Measurements from ENCODE around the gene ZNF148. TPM values are rescaled to one million over a fixed set of nuclear protein-coding genes. Genes with fewer than 3 reads are reported as not detected.

The ZNF148 gene
- total RNA-seq, 1 donor = 25.9 TPM

DNA sequence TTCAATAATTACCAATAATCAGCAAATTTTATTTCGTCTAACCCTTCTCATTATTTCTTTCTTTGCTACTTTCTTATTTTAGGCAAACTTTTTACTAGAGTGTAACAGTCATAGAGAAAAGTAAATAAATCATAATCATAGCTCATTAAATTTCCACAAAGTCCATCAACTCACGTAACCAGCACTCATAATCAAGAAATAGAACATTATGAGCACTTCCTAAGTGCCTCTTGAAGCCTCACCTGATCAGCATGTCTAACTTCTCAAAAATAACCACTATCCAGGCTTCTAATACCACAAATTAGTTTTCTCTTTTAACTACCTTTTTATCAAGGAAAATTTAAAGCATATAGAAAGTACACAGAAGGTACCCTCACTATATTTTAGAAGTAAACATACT is 124.2 kb downstream of the ZNF148 start:
- H3K4me3 ChIP-seq (ENCODE audit: low read length) = no peak overlapping the region
- H3K27me3 ChIP-seq (ENCODE audit: insufficient read depth, low read length) = no peaks in the 10 kb centered on the region
- no peaks in the 10 kb centered on the region for H3K4me1 ChIP-seq (ENCODE audit: insufficient read depth, low read length)
- no peaks in the 10 kb centered on the region for H3K9me3 ChIP-seq (ENCODE audit: low read depth, low read length)

DNA sequence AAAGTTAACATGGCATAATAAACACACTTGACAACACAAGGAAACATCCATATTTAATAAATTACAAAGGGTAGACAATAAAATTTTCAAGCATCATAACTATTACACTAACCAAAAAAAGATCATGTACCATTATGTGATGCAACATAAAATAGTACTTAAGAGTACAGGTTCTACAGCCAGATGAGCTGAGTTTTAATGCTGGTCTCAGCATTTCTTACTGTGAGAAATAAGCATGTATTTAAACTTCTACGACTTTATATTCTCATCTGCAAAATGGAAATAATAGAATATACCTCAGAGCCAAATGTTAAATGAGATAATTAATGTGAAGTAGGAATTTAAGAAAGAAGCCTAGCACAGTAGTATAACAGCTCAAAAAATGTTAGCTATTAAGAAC is 128.9 kb downstream of the ZNF148 start:
- Histone ChIP-seq H3K9me3 (ENCODE audit: low read depth, low read length) (no peaks in the 10 kb centered on the region), H3K4me1 (ENCODE audit: insufficient read depth, low read length) (peaks cover under 1% of the 10 kb centered on the region), H3K27me3 (ENCODE audit: insufficient read depth, low read length) (no peaks in the 10 kb centered on the region), H3K4me3 (ENCODE audit: low read length) (no peak overlapping the region)

DNA sequence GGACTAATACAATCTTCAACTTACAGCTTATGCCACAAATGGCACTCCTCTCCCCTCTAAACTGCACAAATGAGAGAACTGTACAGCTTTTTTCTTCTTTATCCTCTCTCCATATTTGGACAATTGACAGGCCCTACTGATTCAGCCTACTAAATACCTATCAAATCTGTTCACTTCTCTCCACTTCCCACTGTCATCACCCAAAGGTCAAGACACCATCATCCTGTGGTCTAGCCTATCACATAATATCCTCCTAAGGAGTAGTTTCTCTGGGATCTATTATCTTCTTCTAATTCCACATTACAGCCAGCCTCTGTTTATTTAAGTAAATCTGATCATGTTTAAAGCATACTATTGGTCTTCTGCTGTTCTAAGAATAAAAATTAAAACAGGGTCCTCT is 129.6 kb downstream of the ZNF148 start:
- Histone ChIP-seq H3K4me1 (ENCODE audit: insufficient read depth, low read length) (peaks cover 5% of the 10 kb centered on the region), H3K4me3 (ENCODE audit: low read length) (no peak overlapping the region), H3K27me3 (ENCODE audit: insufficient read depth, low read length) (no peaks in the 10 kb centered on the region), H3K9me3 (ENCODE audit: low read depth, low read length) (no peaks in the 10 kb centered on the region)

DNA sequence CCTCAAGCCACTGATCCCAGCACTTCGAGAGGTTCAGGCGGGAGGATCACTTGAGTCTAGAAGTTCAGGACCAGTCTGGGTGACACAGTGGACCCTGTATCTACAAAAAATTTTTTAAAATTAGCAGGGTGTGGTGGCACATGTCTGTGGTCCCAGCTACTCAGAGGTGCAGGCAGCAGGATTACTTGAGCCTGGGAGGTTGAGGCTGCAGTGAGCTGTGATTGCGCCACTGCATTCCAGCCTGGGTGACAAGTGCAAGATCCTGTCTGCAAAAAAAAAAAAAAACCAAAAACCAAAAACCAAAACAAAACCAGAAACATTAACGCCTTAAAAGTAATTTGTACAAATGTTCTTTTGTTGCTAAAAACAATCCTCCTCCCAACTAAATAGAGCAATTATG is 134.6 kb downstream of the ZNF148 start:
- H3K27me3 ChIP-seq (ENCODE audit: insufficient read depth, low read length) = no peaks in the 10 kb centered on the region

DNA sequence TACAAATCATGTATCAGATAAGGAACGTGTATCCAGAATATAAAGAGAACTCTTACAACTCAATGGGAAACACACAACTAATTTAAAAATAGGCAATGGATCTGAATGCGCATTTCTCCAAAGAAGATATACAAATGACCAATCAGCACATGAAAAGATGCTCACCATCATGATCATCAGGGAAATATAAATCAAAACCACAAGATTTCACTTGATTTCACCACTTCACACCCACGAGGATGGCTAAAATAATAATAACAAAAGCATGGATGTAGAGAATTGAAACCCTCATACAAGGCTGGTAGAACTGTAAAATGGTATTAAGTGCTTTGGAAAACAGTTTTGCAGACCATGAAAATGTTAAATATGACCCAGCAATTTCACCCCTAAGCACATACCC is 135.9 kb downstream of the ZNF148 start:
- no peak overlapping the region for H3K4me3 ChIP-seq (ENCODE audit: low read length)
- no peaks in the 10 kb centered on the region for H3K27me3 ChIP-seq (ENCODE audit: insufficient read depth, low read length)
- no peaks in the 10 kb centered on the region for H3K9me3 ChIP-seq (ENCODE audit: low read depth, low read length)
- peaks cover 10% of the 10 kb centered on the region for H3K4me1 ChIP-seq (ENCODE audit: insufficient read depth, low read length)

More for the DNA sequence above, 134.6 kb downstream of the ZNF148 start:
- Histone ChIP-seq H3K4me1 (ENCODE audit: insufficient read depth, low read length) (peaks cover 10% of the 10 kb centered on the region), H3K4me3 (ENCODE audit: low read length) (no peak overlapping the region), H3K9me3 (ENCODE audit: low read depth, low read length) (no peaks in the 10 kb centered on the region)

DNA sequence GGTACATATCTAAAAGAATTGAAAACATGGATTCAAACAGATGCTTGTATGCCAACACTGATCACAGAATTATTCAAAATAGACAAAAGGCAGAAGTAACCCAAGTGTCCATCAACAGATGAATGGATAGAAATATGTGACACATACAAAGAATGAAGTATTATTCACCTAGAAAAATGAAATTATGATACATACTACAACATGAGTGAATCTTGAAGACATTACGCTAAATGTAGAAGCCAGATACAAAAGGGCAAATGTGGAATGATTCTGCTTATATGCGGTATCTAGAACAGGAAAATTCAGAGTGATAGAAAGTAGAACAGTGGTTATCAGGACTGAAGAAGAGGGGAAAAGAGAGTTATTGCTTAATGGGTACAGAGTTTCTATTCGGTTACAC is 136.4 kb downstream of the ZNF148 start:
- H3K4me1 ChIP-seq (ENCODE audit: insufficient read depth, low read length) = peaks cover 10% of the 10 kb centered on the region
- no peaks in the 10 kb centered on the region for H3K9me3 ChIP-seq (ENCODE audit: low read depth, low read length)
- H3K4me3 ChIP-seq (ENCODE audit: low read length) = no peak overlapping the region
- no peaks in the 10 kb centered on the region for H3K27me3 ChIP-seq (ENCODE audit: insufficient read depth, low read length)

DNA sequence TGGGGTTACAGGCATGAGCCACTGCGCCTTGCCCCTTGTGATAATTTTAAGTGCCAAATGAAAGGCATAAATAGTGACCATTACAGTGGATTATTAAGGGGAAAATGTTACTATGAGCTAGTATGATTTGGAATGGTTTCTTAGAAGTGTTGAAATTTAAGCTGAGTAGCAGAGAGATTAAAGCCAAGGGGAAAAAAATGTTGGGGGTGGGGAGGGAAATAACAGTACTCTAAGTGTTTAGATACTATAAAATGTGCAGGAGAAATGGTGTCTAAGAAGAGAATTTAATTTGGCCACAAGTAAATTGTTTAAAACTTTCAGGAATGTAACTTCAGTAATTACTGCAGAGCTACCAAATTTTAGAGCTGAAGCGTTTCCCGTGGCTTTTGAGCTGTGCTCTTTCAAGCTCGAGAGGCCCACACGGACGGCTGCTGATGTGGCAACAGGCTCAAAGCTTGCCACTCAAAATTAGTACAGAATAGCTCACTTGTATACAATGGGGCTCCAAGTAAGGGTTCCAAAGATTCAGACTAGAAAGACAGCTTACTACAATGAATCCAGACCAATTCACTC is 138.7 kb downstream of the ZNF148 start:
- H3K4me3 ChIP-seq (ENCODE audit: low read length) = no peak overlapping the region
- no peaks in the 10 kb centered on the region for H3K9me3 ChIP-seq (ENCODE audit: low read depth, low read length)
- peaks cover 10% of the 10 kb centered on the region for H3K4me1 ChIP-seq (ENCODE audit: insufficient read depth, low read length)
- no peaks in the 10 kb centered on the region for H3K27me3 ChIP-seq (ENCODE audit: insufficient read depth, low read length)

DNA sequence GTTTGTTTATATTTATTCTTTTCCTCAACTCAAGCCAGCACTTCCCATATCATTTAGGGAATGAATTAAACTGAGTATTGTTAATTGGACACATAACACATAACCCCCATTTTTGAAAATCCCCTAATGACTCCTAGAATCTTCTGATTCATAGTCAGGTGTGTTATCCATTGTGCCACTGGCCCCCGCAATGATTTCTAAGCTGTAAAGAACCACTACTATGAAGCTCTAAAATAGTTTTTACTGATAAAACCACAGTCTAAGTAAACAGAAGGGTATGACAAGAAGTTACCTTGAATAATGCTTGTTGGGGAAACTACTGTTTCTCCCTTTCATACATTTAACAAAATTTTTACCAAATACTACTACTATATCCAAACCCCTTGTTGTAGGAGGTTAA is 140.3 kb downstream of the ZNF148 start:
- Histone ChIP-seq H3K4me1 (ENCODE audit: insufficient read depth, low read length) (no peaks in the 10 kb centered on the region), H3K27me3 (ENCODE audit: insufficient read depth, low read length) (no peaks in the 10 kb centered on the region), H3K9me3 (ENCODE audit: low read depth, low read length) (no peaks in the 10 kb centered on the region), H3K4me3 (ENCODE audit: low read length) (no peak overlapping the region)

DNA sequence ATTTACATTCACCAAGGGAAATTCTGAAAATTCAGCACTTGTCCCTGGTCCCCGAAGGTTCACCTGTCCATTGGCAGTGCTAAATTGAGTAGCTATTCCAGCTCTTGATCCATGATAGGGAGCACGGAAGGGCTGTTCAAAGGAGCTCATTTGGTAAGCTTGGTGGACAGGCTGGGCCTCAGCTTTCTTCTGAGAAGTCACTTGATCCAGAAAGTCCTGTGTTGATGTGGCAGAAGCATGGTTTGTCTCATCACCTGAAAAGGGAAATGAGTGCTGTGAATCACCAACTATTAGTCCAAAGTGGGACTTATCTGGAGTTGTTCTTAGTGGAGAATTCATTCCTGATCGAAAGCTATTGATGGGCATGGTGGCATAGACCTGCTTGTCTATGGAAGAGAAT is 142.7 kb downstream of the ZNF148 start:
- Histone ChIP-seq H3K4me1 (ENCODE audit: insufficient read depth, low read length) (no peaks in the 10 kb centered on the region), H3K4me3 (ENCODE audit: low read length) (no peak overlapping the region), H3K27me3 (ENCODE audit: insufficient read depth, low read length) (no peaks in the 10 kb centered on the region), H3K9me3 (ENCODE audit: low read depth, low read length) (no peaks in the 10 kb centered on the region)

DNA sequence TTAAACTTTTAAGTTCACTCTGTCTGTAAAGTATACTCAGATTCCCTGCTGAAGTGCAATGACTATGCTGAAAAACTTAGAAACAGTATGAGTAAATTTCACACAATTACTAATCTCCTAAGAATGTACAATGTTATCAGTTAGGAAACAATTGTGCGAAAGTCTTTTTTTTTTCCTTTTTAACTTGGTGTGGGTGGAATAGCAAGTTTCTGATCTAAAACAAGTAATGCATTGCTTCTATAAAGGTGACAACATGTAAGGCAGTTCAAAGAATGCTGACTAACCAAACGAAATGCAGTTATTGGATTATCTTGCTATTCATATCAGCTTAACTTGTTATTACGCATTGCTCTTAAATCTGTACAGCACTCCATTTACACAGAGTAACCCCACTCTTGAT is 143.2 kb downstream of the ZNF148 start:
- Histone ChIP-seq H3K4me3 (ENCODE audit: low read length) (no peak overlapping the region), H3K9me3 (ENCODE audit: low read depth, low read length) (no peaks in the 10 kb centered on the region)

DNA sequence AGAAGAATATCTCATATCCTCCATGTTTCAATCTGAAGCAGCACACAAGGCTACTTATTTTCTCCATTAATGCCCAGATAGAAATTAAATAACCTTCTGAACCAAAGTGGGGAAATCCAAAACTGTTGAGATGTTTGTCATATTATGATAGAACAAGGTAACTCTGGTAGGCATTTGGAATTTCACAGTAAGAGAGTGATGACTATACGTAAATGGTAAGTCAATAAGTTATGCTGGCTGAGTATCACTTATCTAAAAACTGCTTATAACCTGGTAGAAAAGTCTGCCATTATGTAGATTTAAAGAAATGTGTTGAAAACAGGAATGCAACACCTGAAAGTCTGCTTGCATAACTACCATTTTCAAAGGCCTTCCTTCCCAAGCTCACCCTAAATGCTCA is 145.4 kb downstream of the ZNF148 start:
- Histone ChIP-seq H3K4me3 (ENCODE audit: low read length) (no peak overlapping the region), H3K4me1 (ENCODE audit: insufficient read depth, low read length) (no peaks in the 10 kb centered on the region), H3K9me3 (ENCODE audit: low read depth, low read length) (no peaks in the 10 kb centered on the region), H3K27me3 (ENCODE audit: insufficient read depth, low read length) (no peaks in the 10 kb centered on the region)

More for the DNA sequence above, 143.2 kb downstream of the ZNF148 start:
- no peaks in the 10 kb centered on the region for H3K27me3 ChIP-seq (ENCODE audit: insufficient read depth, low read length)
- H3K4me1 ChIP-seq (ENCODE audit: insufficient read depth, low read length) = no peaks in the 10 kb centered on the region

DNA sequence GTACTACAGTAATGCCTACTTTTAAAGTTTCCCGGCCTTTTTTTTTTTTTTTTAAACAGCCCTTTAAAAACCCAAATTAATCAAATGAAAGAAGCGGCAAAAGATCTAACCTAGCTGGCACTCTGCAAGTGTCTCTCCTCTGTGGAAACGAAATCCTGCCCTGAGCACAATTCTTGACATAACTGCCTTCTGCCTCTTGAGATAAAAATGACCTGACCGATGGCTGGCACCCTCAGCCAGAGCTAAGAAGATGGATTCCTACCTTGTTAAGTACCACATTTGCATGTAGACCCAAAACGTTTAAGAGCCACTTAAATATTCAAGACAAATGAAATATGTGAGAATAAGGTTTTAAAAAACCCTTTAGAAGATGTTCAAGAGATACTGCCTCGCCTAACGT is 146.0 kb downstream of the ZNF148 start:
- Histone ChIP-seq H3K9me3 (ENCODE audit: low read depth, low read length) (no peaks in the 10 kb centered on the region), H3K27me3 (ENCODE audit: insufficient read depth, low read length) (no peaks in the 10 kb centered on the region), H3K4me1 (ENCODE audit: insufficient read depth, low read length) (no peaks in the 10 kb centered on the region), H3K4me3 (ENCODE audit: low read length) (no peak overlapping the region)

DNA sequence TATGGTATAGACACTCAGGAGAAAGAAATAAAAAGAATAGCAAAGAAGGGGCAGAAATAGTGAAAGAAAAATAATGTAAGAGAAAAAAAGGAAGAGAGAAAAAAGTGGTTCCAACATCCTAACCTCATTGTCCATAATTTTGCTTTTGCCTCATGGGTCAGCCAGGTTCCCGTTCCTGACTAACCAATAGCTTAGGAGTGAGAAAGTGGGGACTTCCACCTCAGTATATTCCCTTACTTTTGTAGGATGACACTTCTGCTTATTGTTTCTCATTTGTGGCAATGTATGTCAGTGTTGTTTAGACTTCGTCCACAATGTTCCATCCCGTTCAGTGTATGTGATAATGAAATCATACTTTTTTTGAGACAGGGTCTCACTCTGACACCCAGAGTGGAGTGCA is 153.3 kb downstream of the ZNF148 start:
- no peaks in the 10 kb centered on the region for H3K27me3 ChIP-seq (ENCODE audit: insufficient read depth, low read length)
- no peak overlapping the region for H3K4me3 ChIP-seq (ENCODE audit: low read length)
- no peaks in the 10 kb centered on the region for H3K9me3 ChIP-seq (ENCODE audit: low read depth, low read length)
- peaks cover 6% of the 10 kb centered on the region for H3K4me1 ChIP-seq (ENCODE audit: insufficient read depth, low read length)

DNA sequence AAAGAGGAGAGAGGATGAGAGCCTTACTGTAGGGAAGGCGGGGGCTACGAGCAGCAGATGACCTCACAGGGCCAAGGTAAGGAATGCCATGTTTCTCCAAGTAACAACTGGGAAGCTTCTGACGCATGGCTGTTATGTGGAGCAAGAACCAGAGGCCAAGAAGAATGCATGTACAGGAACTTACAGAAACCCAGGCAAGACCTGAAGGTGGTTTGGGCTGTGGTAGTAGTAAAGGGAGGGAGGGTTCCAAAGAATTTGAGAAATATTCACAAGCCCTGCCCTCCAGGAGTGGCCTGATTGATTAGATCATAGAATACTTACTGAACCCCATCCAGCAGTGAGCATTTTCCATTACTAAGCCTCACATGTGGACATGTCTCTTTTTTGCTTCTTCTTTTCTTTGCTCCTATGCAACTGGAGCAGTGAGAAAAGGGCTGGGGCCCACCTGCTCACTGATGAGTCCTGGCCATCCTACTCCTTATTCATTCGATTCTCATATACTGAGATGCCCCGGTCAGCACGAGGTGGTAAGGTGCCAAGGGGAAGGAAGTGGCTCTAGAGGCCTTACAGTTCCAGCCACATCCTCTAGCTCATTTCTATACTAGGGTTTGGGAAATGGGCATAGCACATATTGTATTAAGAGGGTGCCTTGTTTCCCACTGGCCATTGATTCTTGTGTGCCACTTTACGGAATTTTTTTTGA is 154.2 kb downstream of the ZNF148 start:
- peaks cover 6% of the 10 kb centered on the region for H3K4me1 ChIP-seq (ENCODE audit: insufficient read depth, low read length)
- H3K4me3 ChIP-seq (ENCODE audit: low read length) = no peak overlapping the region
- no peaks in the 10 kb centered on the region for H3K9me3 ChIP-seq (ENCODE audit: low read depth, low read length)
- no peaks in the 10 kb centered on the region for H3K27me3 ChIP-seq (ENCODE audit: insufficient read depth, low read length)

DNA sequence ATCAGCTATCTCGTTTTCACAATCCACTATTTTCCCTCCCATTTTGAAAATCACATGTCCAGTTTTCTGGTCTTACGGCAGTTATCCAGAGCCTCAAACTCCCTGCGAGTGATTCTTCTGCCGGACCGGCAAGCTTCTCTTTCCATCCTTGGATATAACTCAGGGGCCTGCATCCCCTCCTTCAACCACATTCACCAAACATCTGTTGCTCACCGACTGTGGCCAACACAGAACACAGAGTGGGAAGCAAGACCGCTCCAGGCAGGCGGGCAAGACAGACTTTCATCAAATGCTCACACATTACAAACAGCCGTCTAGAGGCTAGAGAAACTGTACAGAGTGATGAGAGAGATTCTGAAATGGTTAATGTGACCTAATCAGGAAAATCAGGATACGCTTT is 154.9 kb downstream of the ZNF148 start:
- no peaks in the 10 kb centered on the region for H3K9me3 ChIP-seq (ENCODE audit: low read depth, low read length)
- no peak overlapping the region for H3K4me3 ChIP-seq (ENCODE audit: low read length)
- H3K4me1 ChIP-seq (ENCODE audit: insufficient read depth, low read length) = peaks cover 6% of the 10 kb centered on the region
- H3K27me3 ChIP-seq (ENCODE audit: insufficient read depth, low read length) = peaks cover under 1% of the 10 kb centered on the region

DNA sequence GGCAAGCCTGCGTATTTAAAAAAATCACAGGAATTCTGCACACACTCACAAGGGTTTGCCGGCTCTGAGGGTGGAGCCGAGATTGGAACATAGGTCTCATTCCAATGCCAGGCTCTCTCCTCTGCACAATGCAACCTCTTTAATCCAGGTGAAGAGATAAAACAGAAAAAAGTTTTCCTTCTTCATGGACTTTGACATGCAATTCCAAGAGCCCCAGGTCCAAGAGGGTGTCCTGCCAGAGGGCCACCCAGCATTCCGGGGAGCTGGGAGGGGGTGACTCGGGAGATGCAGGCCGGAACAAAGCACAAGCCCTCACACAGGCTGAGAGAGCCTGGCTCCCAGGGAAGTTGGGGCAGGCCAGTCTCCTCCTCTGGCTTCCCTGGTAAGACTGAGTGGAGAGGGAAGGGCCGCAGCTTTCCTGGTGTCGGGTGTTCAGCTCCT is 155.8 kb downstream of the ZNF148 start:
- no peak overlapping the region for H3K4me3 ChIP-seq (ENCODE audit: low read length)
- H3K27me3 ChIP-seq (ENCODE audit: insufficient read depth, low read length) = peaks cover 9% of the 10 kb centered on the region
- peaks cover 6% of the 10 kb centered on the region for H3K4me1 ChIP-seq (ENCODE audit: insufficient read depth, low read length)
- H3K9me3 ChIP-seq (ENCODE audit: low read depth, low read length) = no peaks in the 10 kb centered on the region

All from mononuclear cell (primary cell).